A673 (cell line): ENCODE measurements around the gene SYT11. TPM values are rescaled to one million over a fixed set of nuclear protein-coding genes. Genes with fewer than 3 reads are reported as not detected.
A peak's percentile ranks its signal among the peaks of the same experiment; 100 is the strongest.

Experiments
- BruUV-seq: library from RNA; stranded (reverse); fragments of 400-500 nt; replicated peaks from 2 replicates; lab custom pipeline; 2021; lab: Mats Ljungman, UMichigan
- CTCF ChIA-PET: fragments of 300-600 bp; sonication (Branson Sonifier 250); formaldehyde crosslinking; loops from one replicate; lab custom pipeline; 2022; ENCODE audit warnings: antibody characterized with exemption; lab: Charles Lee
- POLR2A ChIA-PET: fragments of 300-600 bp; sonication (Branson Sonifier 250); formaldehyde crosslinking; loops from one replicate; lab custom pipeline; 2022; ENCODE audit warnings: antibody characterized with exemption; ENCODE audit not compliant: low non-redundant PET; lab: Charles Lee
- DNase-seq: peaks from one replicate; pipeline ENCODE4 v3.0.0-alpha.2; 2015; ENCODE audit warnings: low spot score
- H3K27ac ChIP-seq: fragments of 200-600 bp; sonication (generic); 2 replicates; pipeline ENCODE4 v1.5.1; 2016; ENCODE audit warnings: mixed run types, low read depth, mild to moderate bottlenecking, mixed read lengths, antibody characterized with exemption, low read length; ENCODE audit not compliant: poor library complexity, severe bottlenecking
- H3K27me3 ChIP-seq: fragments of 200-600 bp; sonication (generic); replicated peaks from 2 replicates; pipeline ENCODE4 v1.6.1; 2017; ENCODE audit warnings: mixed run types, low read depth, mild to moderate bottlenecking, mixed read lengths, antibody characterized with exemption, low read length; ENCODE audit not compliant: insufficient read depth, poor library complexity
- H3K36me3 ChIP-seq: fragments of 200-600 bp; sonication (generic); 2 replicates; pipeline ENCODE4 v1.6.1; 2016; ENCODE audit warnings: mixed run types, mild to moderate bottlenecking, mixed read lengths, antibody characterized with exemption, low read length; ENCODE audit not compliant: insufficient read depth, poor library complexity, severe bottlenecking
- H3K4me1 ChIP-seq: fragments of 200-600 bp; sonication (generic); 2 replicates; pipeline ENCODE4 v1.6.1; 2017; ENCODE audit warnings: mixed run types, mild to moderate bottlenecking, mixed read lengths, antibody characterized with exemption, low read length; ENCODE audit not compliant: insufficient read depth, poor library complexity, severe bottlenecking
- H3K4me3 ChIP-seq: fragments of 200-600 bp; sonication (generic); 2 replicates; pipeline ENCODE4 v1.5.1; 2016; ENCODE audit warnings: low read depth, mixed run types, mild to moderate bottlenecking, mixed read lengths, low read length; ENCODE audit not compliant: poor library complexity, severe bottlenecking
- H3K9me3 ChIP-seq: fragments of 200-600 bp; sonication (generic); 2 replicates; pipeline ENCODE4 v1.6.1; 2016; ENCODE audit warnings: mixed run types, low read depth, mild to moderate bottlenecking, mixed read lengths, antibody characterized with exemption, low read length; ENCODE audit not compliant: poor library complexity, severe bottlenecking
- EZH2 ChIP-seq: fragments of 200-600 bp; sonication (generic); IDR thresholded peaks from 2 replicates; pipeline ENCODE4 v1.6.1; 2017; ENCODE audit warnings: borderline replicate concordance, low read depth, mild to moderate bottlenecking, mixed read lengths, antibody characterized with exemption, low read length; ENCODE audit not compliant: poor library complexity, severe bottlenecking
- intact Hi-C: fragments of 100-400 bp; cut with micrococcal nuclease; formaldehyde crosslinking; loops from one replicate; pipeline ENCODE4 v1.10.0; 2022; ENCODE audit not compliant: unreplicated experiment
- total RNA-seq: library from RNA; stranded (reverse); gene quantifications from 2 replicates; pipeline ENCODE4 v1.2.3, GENCODE V29; 2021
- TF ChIP-seq, protein P1 (sequence below): fragments of 300-800, 200-600 bp; sonication (generic); conservative IDR thresholded peaks from 2 replicates; pipeline ENCODE4 v1.5.1; 2017; ENCODE audit warnings: low read depth, mild to moderate bottlenecking, antibody characterized with exemption, low read length, moderate library complexity, mixed read lengths

Gene SYT11
- total RNA-seq, 1 experiment from 2014 or later, result 10.2 TPM

DNA sequence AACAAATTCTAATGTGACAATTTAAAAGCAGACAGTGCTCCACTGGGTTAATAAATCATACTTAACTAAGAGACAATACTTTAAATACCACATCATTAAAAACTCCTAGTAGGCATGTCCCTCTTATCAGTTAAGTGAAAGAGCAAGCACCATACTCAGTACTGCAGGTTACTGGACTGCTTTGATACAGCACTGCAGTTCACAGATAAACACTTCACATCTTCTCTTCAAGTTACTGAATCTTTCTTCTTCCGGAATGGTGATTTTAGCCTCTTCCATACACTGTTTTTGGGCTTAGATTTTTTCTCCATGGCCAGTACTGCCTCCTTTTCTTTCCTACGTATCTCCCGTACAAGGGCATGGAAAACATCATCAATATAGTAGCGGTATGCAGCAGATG lies 40.8 kb downstream of the SYT11 start:
- H3K27ac ChIP-seq, result no peak overlapping the region
- H3K4me3 ChIP-seq, result no peak overlapping the region
- ChIA-PET CTCF (no interaction called here), POLR2A (no interaction called here)
- H3K9me3 ChIP-seq, result no peaks in the 10 kb centered on the region
- intact Hi-C loops, result no loop called here
- DNase-seq, result no peak
- no peaks in the 10 kb centered on the region for H3K27me3 ChIP-seq
- H3K4me1 ChIP-seq, result peaks cover 4% of the 10 kb centered on the region
- peaks cover 59% of the 10 kb centered on the region for H3K36me3 ChIP-seq
- no peak for TF ChIP-seq EZH2
- TF ChIP-seq, protein P1, sequence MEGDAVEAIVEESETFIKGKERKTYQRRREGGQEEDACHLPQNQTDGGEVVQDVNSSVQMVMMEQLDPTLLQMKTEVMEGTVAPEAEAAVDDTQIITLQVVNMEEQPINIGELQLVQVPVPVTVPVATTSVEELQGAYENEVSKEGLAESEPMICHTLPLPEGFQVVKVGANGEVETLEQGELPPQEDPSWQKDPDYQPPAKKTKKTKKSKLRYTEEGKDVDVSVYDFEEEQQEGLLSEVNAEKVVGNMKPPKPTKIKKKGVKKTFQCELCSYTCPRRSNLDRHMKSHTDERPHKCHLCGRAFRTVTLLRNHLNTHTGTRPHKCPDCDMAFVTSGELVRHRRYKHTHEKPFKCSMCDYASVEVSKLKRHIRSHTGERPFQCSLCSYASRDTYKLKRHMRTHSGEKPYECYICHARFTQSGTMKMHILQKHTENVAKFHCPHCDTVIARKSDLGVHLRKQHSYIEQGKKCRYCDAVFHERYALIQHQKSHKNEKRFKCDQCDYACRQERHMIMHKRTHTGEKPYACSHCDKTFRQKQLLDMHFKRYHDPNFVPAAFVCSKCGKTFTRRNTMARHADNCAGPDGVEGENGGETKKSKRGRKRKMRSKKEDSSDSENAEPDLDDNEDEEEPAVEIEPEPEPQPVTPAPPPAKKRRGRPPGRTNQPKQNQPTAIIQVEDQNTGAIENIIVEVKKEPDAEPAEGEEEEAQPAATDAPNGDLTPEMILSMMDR, result no peak
- TSS peak; percentile 16 for BruUV-seq

DNA sequence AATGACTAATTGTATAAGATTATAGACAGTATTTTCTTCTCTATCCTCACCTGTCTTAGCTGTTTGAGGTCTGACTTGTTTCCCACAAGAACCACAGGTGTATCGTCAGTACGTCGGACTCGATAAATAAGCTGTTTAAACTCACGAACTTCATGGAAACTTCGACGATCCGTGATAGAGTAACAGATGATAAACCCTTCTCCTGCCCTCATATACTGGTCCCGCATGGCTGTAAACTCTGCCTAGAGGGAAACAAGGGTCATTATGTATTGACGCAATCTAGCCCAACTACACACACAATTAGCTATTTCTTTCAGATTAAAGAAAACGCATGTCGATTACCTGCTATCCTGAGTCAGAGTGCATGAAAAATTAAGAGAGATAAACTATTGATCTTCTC lies 44.9 kb downstream of the SYT11 start:
- no TSS peak for BruUV-seq
- ChIA-PET CTCF (no interaction called here), POLR2A (interaction anchor here (0.7 kb wide), 1 partner anchor 79 kb away, joined by 4 read pairs; no protein-coding TSS in a partner anchor)
- no peak for TF ChIP-seq EZH2
- TF ChIP-seq, protein P1, result no peak
- H3K27me3 ChIP-seq, result no peaks in the 10 kb centered on the region
- H3K4me1 ChIP-seq, result peaks cover 12% of the 10 kb centered on the region
- no peaks in the 10 kb centered on the region for H3K9me3 ChIP-seq
- peaks cover 71% of the 10 kb centered on the region for H3K36me3 ChIP-seq
- no peak for DNase-seq
- intact Hi-C loops, result no loop called here
- H3K4me3 ChIP-seq, result no peak overlapping the region
- no peak overlapping the region for H3K27ac ChIP-seq

DNA sequence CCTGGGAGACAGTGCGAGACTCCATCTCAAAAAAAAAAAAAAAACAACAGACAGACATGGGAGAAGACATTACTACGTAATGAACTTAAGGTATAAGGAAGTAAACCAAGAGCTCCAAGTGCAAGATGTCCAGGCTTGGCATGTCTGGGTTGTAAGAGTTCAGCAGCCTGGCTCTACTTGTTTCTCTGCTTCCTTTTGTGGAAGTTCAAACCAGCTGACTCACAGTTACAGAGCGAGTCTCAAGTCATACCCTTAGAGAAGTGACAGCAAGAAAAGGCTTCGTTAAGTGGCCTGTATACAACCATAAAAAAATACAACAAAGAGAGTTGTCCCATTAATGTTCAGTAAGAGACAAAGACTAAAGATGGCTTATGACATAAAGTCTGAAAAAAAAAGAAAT lies 50.5 kb downstream of the SYT11 start:
- ChIA-PET POLR2A (no interaction called here), CTCF (no interaction called here)
- BruUV-seq, result no TSS peak
- Histone ChIP-seq H3K4me3 (peak overlapping the region; percentile 57), H3K36me3 (peaks cover 64% of the 10 kb centered on the region), H3K4me1 (peaks cover 21% of the 10 kb centered on the region), H3K27me3 (no peaks in the 10 kb centered on the region), H3K9me3 (no peaks in the 10 kb centered on the region), H3K27ac (peak overlapping the region; percentile 27)
- DNase-seq, result no peak
- TF ChIP-seq EZH2, result no peak
- TF ChIP-seq, protein P1, result no peak
- intact Hi-C loops, result no loop called here
